Osteocyte (in vitro differentiated cells): ENCODE results near the gene PARK7. TPM values are rescaled to one million over a fixed set of nuclear protein-coding genes. Genes with fewer than 3 reads are reported as not detected.

ENCODE experiments used
- DNase-seq: peaks from one replicate; pipeline ENCODE4 v3.0.0; 2021; ENCODE audit warnings: mixed read lengths; ENCODE audit not compliant: unreplicated experiment; ENCODE audit errors: extremely low spot score
- H3K27ac Mint-ChIP-seq: one replicate; pipeline ENCODE4 v1.8.0; 2021; ENCODE audit warnings: mild to moderate bottlenecking, mixed read lengths; ENCODE audit not compliant: unreplicated experiment
- H3K27me3 Mint-ChIP-seq: one replicate; pipeline ENCODE4 v1.8.0; 2021; ENCODE audit warnings: mixed read lengths; ENCODE audit not compliant: unreplicated experiment
- H3K36me3 Mint-ChIP-seq: one replicate; pipeline ENCODE4 v1.8.0; 2021; ENCODE audit warnings: mixed read lengths; ENCODE audit not compliant: unreplicated experiment
- H3K4me1 Mint-ChIP-seq: one replicate; pipeline ENCODE4 v1.8.0; 2021; ENCODE audit warnings: mixed read lengths; ENCODE audit not compliant: unreplicated experiment
- H3K4me3 Mint-ChIP-seq: one replicate; pipeline ENCODE4 v1.8.0; 2021; ENCODE audit warnings: mild to moderate bottlenecking, moderate library complexity, mixed read lengths; ENCODE audit not compliant: unreplicated experiment
- H3K9me3 Mint-ChIP-seq: one replicate; pipeline ENCODE4 v1.8.0; 2021; ENCODE audit warnings: mixed read lengths; ENCODE audit not compliant: unreplicated experiment
- long read RNA-seq: library from polyadenylated mRNA; unstranded; transcript quantifications from one replicate; pipeline ENCODE4 v2.0.0, GENCODE V29; 2021
- total RNA-seq: library from RNA; stranded (reverse); gene quantifications from 2 replicates; pipeline ENCODE4 v1.2.1, GENCODE V29; 2021
- TF ChIP-seq, protein P1 (sequence below): fragments of 200-600 bp; sonication (generic); IDR thresholded peaks from 2 replicates; pipeline ENCODE4 v1.5.0; 2021; ENCODE audit warnings: antibody characterized with exemption, mild to moderate bottlenecking, moderate library complexity

PARK7 gene
- 263 and 264 TPM in 2 replicates for total RNA-seq
- long read RNA-seq, transcript PARK7-201 (7 exons, 949 nt): minor isoform, 104 of 246 reads
- long read RNA-seq, transcript PARK7-209 (7 exons, 1,088 nt): major isoform, 124 of 246 reads
- long read RNA-seq, partial matches to known transcripts: 9 of 246 reads
- long read RNA-seq, other reads (novel, unspliced or antisense): 7 of 246 reads

- DNase-seq: peak; percentile 100
- no peaks in the 10 kb centered on the region for H3K9me3 Mint-ChIP-seq
- TF ChIP-seq, protein P1, sequence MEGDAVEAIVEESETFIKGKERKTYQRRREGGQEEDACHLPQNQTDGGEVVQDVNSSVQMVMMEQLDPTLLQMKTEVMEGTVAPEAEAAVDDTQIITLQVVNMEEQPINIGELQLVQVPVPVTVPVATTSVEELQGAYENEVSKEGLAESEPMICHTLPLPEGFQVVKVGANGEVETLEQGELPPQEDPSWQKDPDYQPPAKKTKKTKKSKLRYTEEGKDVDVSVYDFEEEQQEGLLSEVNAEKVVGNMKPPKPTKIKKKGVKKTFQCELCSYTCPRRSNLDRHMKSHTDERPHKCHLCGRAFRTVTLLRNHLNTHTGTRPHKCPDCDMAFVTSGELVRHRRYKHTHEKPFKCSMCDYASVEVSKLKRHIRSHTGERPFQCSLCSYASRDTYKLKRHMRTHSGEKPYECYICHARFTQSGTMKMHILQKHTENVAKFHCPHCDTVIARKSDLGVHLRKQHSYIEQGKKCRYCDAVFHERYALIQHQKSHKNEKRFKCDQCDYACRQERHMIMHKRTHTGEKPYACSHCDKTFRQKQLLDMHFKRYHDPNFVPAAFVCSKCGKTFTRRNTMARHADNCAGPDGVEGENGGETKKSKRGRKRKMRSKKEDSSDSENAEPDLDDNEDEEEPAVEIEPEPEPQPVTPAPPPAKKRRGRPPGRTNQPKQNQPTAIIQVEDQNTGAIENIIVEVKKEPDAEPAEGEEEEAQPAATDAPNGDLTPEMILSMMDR: peak; percentile 60
- H3K4me1 Mint-ChIP-seq: peaks cover 35% of the 10 kb centered on the region
- H3K27me3 Mint-ChIP-seq: no peaks in the 10 kb centered on the region
- peak within 1 kb of the TSS; percentile 96 for H3K4me3 Mint-ChIP-seq
- H3K36me3 Mint-ChIP-seq: peaks cover 25% of the 10 kb centered on the region
- H3K27ac Mint-ChIP-seq: peak within 1 kb of the TSS; percentile 98
These were observed at the start of gene PARK7 for GRCh38 chr1:7961216-7962013. Gene PARK7 (plus strand): TSS chr1:7961711. CDS start chr1:7962786, 1,075 bp downstream.

DNA sequence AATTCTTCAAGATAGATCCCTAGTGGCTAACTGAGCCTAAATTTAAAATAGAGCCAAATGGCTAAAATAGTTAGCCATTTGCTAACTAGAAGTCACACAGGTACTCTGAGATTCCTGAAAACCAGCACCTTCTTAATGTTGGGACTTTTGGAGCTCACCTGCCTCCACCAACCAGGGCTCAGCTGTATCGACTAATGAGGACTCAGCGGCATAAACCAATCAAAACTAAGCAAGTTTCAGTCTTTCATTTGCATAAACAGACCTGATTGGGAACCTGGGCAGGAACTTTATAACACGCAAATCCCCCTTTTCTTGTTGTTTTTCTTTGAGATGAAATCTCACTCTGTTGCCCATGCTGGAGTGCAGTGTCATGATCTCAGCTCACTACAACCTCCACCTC is 49.4 kb upstream of the PARK7 start:
- TF ChIP-seq, protein P1: no peak
- no peaks in the 10 kb centered on the region for H3K36me3 Mint-ChIP-seq
- no peak for DNase-seq
- H3K27ac Mint-ChIP-seq: no peak overlapping the region
- H3K4me3 Mint-ChIP-seq: no peak overlapping the region
- H3K9me3 Mint-ChIP-seq: no peaks in the 10 kb centered on the region
- H3K4me1 Mint-ChIP-seq: no peaks in the 10 kb centered on the region
- peaks cover 17% of the 10 kb centered on the region for H3K27me3 Mint-ChIP-seq

GRCh38 chr1:7912743-7913557 is 48.6 kb upstream of the PARK7 start:
- no peak for DNase-seq
- no peak overlapping the region for H3K4me3 Mint-ChIP-seq
- H3K36me3 Mint-ChIP-seq: no peaks in the 10 kb centered on the region
- H3K27me3 Mint-ChIP-seq: peaks cover 21% of the 10 kb centered on the region
- H3K4me1 Mint-ChIP-seq: no peaks in the 10 kb centered on the region
- TF ChIP-seq, protein P1: no peak
- H3K9me3 Mint-ChIP-seq: no peaks in the 10 kb centered on the region
- H3K27ac Mint-ChIP-seq: no peak overlapping the region

DNA sequence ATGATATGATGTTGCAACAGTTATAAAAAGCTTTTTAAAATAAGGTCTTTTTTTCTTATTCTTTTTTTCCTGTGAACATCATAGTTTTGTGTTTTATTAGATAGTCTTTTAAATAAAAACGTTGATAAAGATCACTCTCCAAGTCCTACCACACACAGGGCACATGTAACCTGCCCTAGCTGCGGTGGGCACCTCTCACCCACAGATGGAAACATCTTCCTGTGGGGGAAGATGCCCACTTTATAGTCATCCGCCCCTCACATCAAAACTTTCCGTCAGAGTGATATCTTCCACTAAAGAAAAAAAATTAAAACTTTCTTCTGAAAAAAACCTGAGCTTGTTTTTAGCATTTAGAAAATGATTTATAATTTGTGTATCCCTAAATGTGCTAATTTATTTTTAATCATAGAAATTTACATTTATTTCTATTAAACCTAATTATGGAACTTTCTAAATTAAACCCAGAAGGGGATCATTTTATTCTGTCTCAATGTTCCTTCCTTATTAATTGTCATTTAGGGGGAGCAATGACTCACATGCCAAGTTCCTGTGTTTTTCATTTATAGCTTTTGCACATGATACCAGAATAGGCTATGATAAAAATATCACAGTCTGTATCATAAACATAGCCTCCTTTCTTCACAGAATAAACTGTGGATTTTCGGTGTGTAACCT is 45.5 kb upstream of the PARK7 start:
- Mint-ChIP-seq H3K4me1 (no peaks in the 10 kb centered on the region), H3K27ac (no peak overlapping the region), H3K27me3 (peaks cover 21% of the 10 kb centered on the region), H3K4me3 (no peak overlapping the region), H3K9me3 (no peaks in the 10 kb centered on the region), H3K36me3 (no peaks in the 10 kb centered on the region)
- TF ChIP-seq, protein P1: no peak
- no peak for DNase-seq
